NCI-H2081 treated with DMSO at 0.1 percent for 48 hours (cell line): Measurements from ENCODE around the gene MAL.

Source experiments
- DNase-seq: peaks from one replicate; lab custom pipeline; 2025; lab: John Stamatoyannopoulos, UW

MAL gene

GRCh38 chr2:95016616-95017015 lies 8.9 kb upstream of the MAL start:
- no peak for DNase-seq

GRCh38 chr2:95017071-95017501 lies 8.4 kb upstream of the MAL start:
- no peak for DNase-seq

GRCh38 chr2:95017836-95018235 lies 7.7 kb upstream of the MAL start:
- no peak for DNase-seq

- DNase-seq = no peak
These were observed 7.2 kb upstream of the MAL start for GRCh38 chr2:95018301-95018700.

- no peak for DNase-seq
These were observed 6.5 kb upstream of the MAL start for GRCh38 chr2:95018861-95019550.

GRCh38 chr2:95019572-95019971 lies 5.9 kb upstream of the MAL start:
- no peak for DNase-seq

- DNase-seq = no peak
These were observed 5.1 kb upstream of the MAL start for GRCh38 chr2:95020275-95021022.

GRCh38 chr2:95021023-95021416 lies 4.5 kb upstream of the MAL start:
- no peak for DNase-seq

- no peak for DNase-seq
These were observed 3.7 kb upstream of the MAL start for GRCh38 chr2:95021847-95022246.

- no peak for DNase-seq
These were observed 2.9 kb upstream of the MAL start for GRCh38 chr2:95022309-95023221.

- DNase-seq = no peak
These were observed 2.3 kb upstream of the MAL start for GRCh38 chr2:95023222-95023597.

- DNase-seq = no peak
These were observed 1.1 kb upstream of the MAL start for GRCh38 chr2:95024371-95024770.

- no peak for DNase-seq
These were observed 525 bp upstream of the MAL start for GRCh38 chr2:95024960-95025405.

GRCh38 chr2:95026471-95027368 lies 1.2 kb downstream of the MAL start:
- DNase-seq = no peak

- DNase-seq = no peak
These were observed 1.8 kb downstream of the MAL start for GRCh38 chr2:95027369-95027720.

GRCh38 chr2:95029898-95030341 lies 4.4 kb downstream of the MAL start:
- no peak for DNase-seq

GRCh38 chr2:95030496-95030895 lies 5.0 kb downstream of the MAL start:
- no peak for DNase-seq

GRCh38 chr2:95031076-95031725 lies 5.7 kb downstream of the MAL start:
- DNase-seq = no peak

- DNase-seq = no peak
These were observed 6.2 kb downstream of the MAL start for GRCh38 chr2:95031726-95032116.

GRCh38 chr2:95032341-95032740 lies 6.8 kb downstream of the MAL start:
- DNase-seq = no peak
